NCI-H69 (cell line): Measurements from ENCODE around the gene STAT6.
A peak's percentile ranks its signal among the peaks of the same experiment; 100 is the strongest.

Experiments
- DNase-seq: peaks from one replicate; lab custom pipeline; 2025; lab: John Stamatoyannopoulos, UW

The STAT6 gene

DNA sequence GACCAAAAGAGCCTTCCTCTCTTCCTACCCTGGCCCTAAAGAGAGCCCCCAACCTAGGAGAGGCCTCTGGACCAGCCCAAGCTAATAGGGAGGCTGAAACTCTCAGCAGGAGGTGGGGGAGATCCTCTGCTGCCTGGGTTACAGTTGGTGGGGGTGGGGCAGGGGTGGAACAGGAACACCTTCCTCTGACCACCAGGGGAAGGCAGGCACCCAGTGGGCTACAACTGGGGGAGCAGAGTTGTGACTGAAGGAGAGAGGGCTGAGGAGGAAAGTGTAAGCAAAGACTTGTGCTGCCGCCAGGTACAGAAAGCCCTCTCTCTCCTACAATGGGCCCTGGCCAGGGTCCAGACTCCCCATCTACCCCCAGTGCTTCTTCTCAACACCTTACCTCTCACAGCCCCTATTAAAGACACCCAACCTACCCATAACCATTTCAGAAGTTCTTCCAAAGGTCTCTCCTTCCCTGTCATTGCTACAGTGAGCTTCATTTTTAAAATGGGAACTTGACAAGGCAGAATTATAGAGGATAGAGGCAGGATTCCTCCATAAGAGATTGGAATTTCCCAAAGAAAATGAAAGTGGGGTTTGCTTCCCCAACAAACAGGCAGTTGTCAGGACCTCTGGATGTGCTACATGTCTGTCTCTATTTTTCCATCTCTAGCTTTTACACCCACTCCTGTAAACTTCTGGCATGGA, 62.6 kb downstream of the STAT6 start:
- DNase-seq = peak; percentile 11

GRCh38 chr12:57047981-57048380, 63.2 kb downstream of the STAT6 start:
- no peak for DNase-seq

GRCh38 chr12:57046947-57047890, 63.9 kb downstream of the STAT6 start:
- DNase-seq = no peak

DNA sequence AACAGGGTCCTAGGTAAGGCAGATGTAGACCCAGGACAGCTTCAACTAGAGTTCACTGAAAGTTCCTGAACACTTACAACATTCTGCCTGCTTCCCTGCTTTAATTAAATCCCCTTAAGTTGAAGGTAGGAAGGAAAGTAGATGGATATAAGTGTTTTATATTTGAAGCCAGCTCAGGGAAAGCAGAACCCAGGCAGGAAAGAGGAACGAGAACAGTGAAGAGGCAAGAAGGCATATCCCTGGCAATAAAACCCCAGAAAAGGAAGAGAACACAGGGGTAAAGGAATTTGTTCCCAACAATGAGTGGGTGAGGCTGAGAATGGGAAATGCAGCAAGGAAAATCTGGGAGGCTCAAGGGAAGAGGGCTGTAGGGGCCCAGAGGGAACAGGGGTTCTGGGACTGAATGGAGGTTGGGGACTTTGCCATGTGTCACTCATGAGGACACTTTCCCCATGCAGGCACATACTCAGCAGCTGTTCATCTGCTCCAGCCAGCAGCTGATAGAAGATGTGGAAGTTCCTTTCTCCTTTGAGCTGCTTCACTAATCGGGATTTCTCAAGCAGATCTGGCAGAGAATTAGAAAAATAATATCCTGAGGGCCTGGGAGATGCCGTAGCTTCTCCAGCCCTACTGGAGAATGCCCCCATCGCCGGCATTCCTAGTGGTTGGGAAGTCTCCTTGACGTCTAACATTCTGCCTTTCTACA, 64.9 kb downstream of the STAT6 start:
- DNase-seq = no peak
